Measurements from ENCODE around the gene RNF32.

The RNF32 gene

GRCh38 chr7:156640257-156640948, at the start of gene RNF32:
RNF32 (plus strand) TSS chr7:156640774; CDS start chr7:156643878, 3,104 bp downstream.
- peak; percentile 99 for DNase-seq (ENCODE audit: low spot score)

GRCh38 chr7:156592155-156592884, 48.3 kb upstream of the RNF32 start:
- DNase-seq (ENCODE audit: low spot score) = no peak

GRCh38 chr7:156594283-156595080, 46.1 kb upstream of the RNF32 start:
- DNase-seq (ENCODE audit: low spot score) = no peak

- DNase-seq (ENCODE audit: low spot score) = no peak
These were observed 40.1 kb upstream of the RNF32 start for GRCh38 chr7:156600496-156600895.

- DNase-seq (ENCODE audit: low spot score) = no peak
These were observed 38.3 kb upstream of the RNF32 start for GRCh38 chr7:156602283-156602682.

- no peak for DNase-seq (ENCODE audit: low spot score)
These were observed 37.6 kb upstream of the RNF32 start for GRCh38 chr7:156603011-156603410.

- DNase-seq (ENCODE audit: low spot score) = no peak
These were observed 36.9 kb upstream of the RNF32 start for GRCh38 chr7:156603629-156604028.

GRCh38 chr7:156604311-156604710, 36.3 kb upstream of the RNF32 start:
- peak; percentile 43 for DNase-seq (ENCODE audit: low spot score)

- DNase-seq (ENCODE audit: low spot score) = no peak
These were observed 35.5 kb upstream of the RNF32 start for GRCh38 chr7:156604836-156605695.

- DNase-seq (ENCODE audit: low spot score) = no peak
These were observed 34.4 kb upstream of the RNF32 start for GRCh38 chr7:156606135-156606534.

- no peak for DNase-seq (ENCODE audit: low spot score)
These were observed 33.8 kb upstream of the RNF32 start for GRCh38 chr7:156606691-156607331.

- DNase-seq (ENCODE audit: low spot score) = no peak
These were observed 33.0 kb upstream of the RNF32 start for GRCh38 chr7:156607332-156608172.

- peak; percentile 45 for DNase-seq (ENCODE audit: low spot score)
These were observed 32.4 kb upstream of the RNF32 start for GRCh38 chr7:156608173-156608478.

GRCh38 chr7:156609010-156609877, 31.3 kb upstream of the RNF32 start:
- DNase-seq (ENCODE audit: low spot score) = no peak

GRCh38 chr7:156610130-156610529, 30.4 kb upstream of the RNF32 start:
- DNase-seq (ENCODE audit: low spot score) = no peak

GRCh38 chr7:156610601-156611000, 30.0 kb upstream of the RNF32 start:
- DNase-seq (ENCODE audit: low spot score) = no peak

- DNase-seq (ENCODE audit: low spot score) = no peak
These were observed 29.3 kb upstream of the RNF32 start for GRCh38 chr7:156611014-156612010.

- no peak for DNase-seq (ENCODE audit: low spot score)
These were observed 27.6 kb upstream of the RNF32 start for GRCh38 chr7:156612930-156613329.

Data from iPS-NIHi11 (cell line).